Measurements from ENCODE around the gene ACRV1. TPM values are rescaled to one million over a fixed set of nuclear protein-coding genes. Genes with fewer than 3 reads are reported as not detected.

ACRV1 gene
- polyA plus RNA-seq, 1 donor (not counting 4 experiments of a cell fraction or from before 2014, with no cell fraction given) = not detected

- no peaks in the 10 kb centered on the region for H3K27me3 ChIP-seq (ENCODE audit: control insufficient read depth, extremely low read depth, insufficient read depth, low read length)
- H3K27ac ChIP-seq (ENCODE audit: control insufficient read depth, insufficient read depth, low read length) = no peak overlapping the region
- no peak for TF ChIP-seq EZH2 (IDR thresholded peaks at IDR 0.05; ENCODE audit: low read length)
- dilution Hi-C loops (cut with MboI; ENCODE audit: extremely low pct_ligation_motif_present, low sequenced_read_pairs) = no loop called here
- H3K9ac ChIP-seq (ENCODE audit: control insufficient read depth, extremely low read depth, insufficient read depth, low read length) = no peak overlapping the region
- no peaks in the 10 kb centered on the region for H3K9me3 ChIP-seq (ENCODE audit: control insufficient read depth, low read depth, low read length)
- H3K79me2 ChIP-seq (ENCODE audit: control insufficient read depth, insufficient read depth, low read length) = no peaks in the 10 kb centered on the region
- H3K4me2 ChIP-seq (ENCODE audit: control insufficient read depth, extremely low read depth, insufficient read depth, low read depth, low read length) = no peak overlapping the region
- H3K4me3 ChIP-seq (ENCODE audit: control insufficient read depth in 2 of 3, extremely low read depth in 1 of 3, insufficient read depth in 2 of 3, low read depth in 1 of 3, low read length in 3 of 3) = no peak overlapping the region
- peaks cover 6 to 14% of the 10 kb centered on the region in 2 experiments for H3K36me3 ChIP-seq (ENCODE audit: control insufficient read depth in 2 of 2, extremely low read depth in 1 of 2, insufficient read depth in 2 of 2, low read length in 2 of 2)
- no peaks in the 10 kb centered on the region for H3K9me1 ChIP-seq (ENCODE audit: control insufficient read depth, extremely low read depth, insufficient read depth, low read length)
- no peak overlapping the region for H2AFZ ChIP-seq (ENCODE audit: control insufficient read depth, low read length)
- no peaks in the 10 kb centered on the region for H4K20me1 ChIP-seq (ENCODE audit: control insufficient read depth, extremely low read depth, insufficient read depth, low read length)
- FAIRE-seq (no peak), DNase-seq (ENCODE audit: low read depth, low spot score) (no peak)
- H3K4me1 ChIP-seq (ENCODE audit: control insufficient read depth, extremely low read depth, insufficient read depth, low read length) = no peaks in the 10 kb centered on the region
Observed at GRCh38 chr11:125638315-125638714, 42.3 kb downstream of the ACRV1 start.

- H3K36me3 ChIP-seq (ENCODE audit: control insufficient read depth in 2 of 2, extremely low read depth in 1 of 2, insufficient read depth in 2 of 2, low read length in 2 of 2) = peaks cover 6 to 16% of the 10 kb centered on the region in 2 experiments
- no peak overlapping the region for H3K4me3 ChIP-seq (ENCODE audit: control insufficient read depth in 2 of 3, extremely low read depth in 1 of 3, insufficient read depth in 2 of 3, low read depth in 1 of 3, low read length in 3 of 3)
- TF ChIP-seq CTCF (optimal IDR thresholded peaks at IDR 0.05 in 1 of 3, IDR thresholded peaks at IDR 0.05 in 1 of 3, conservative IDR thresholded peaks at IDR 0.05 in 1 of 3; ENCODE audit: extremely low read depth in 1 of 3, insufficient read depth in 2 of 3, low read length in 3 of 3) = no peak
- no peak overlapping the region for H2AFZ ChIP-seq (ENCODE audit: control insufficient read depth, low read length)
- H3K27ac ChIP-seq (ENCODE audit: control insufficient read depth, insufficient read depth, low read length) = no peak overlapping the region
- no peaks in the 10 kb centered on the region for H3K4me1 ChIP-seq (ENCODE audit: control insufficient read depth, extremely low read depth, insufficient read depth, low read length)
- no peak for DNase-seq (ENCODE audit: low read depth, low spot score)
- no peaks in the 10 kb centered on the region for H3K9me1 ChIP-seq (ENCODE audit: control insufficient read depth, extremely low read depth, insufficient read depth, low read length)
- no peak for FAIRE-seq
- dilution Hi-C loops (cut with MboI; ENCODE audit: extremely low pct_ligation_motif_present, low sequenced_read_pairs) = no loop called here
- H3K9me3 ChIP-seq (ENCODE audit: control insufficient read depth, low read depth, low read length) = no peaks in the 10 kb centered on the region
- H3K27me3 ChIP-seq (ENCODE audit: control insufficient read depth, extremely low read depth, insufficient read depth, low read length) = no peaks in the 10 kb centered on the region
- H3K79me2 ChIP-seq (ENCODE audit: control insufficient read depth, insufficient read depth, low read length) = no peaks in the 10 kb centered on the region
- H3K4me2 ChIP-seq (ENCODE audit: control insufficient read depth, extremely low read depth, insufficient read depth, low read depth, low read length) = no peak overlapping the region
- H3K9ac ChIP-seq (ENCODE audit: control insufficient read depth, extremely low read depth, insufficient read depth, low read length) = no peak overlapping the region
- H4K20me1 ChIP-seq (ENCODE audit: control insufficient read depth, extremely low read depth, insufficient read depth, low read length) = no peaks in the 10 kb centered on the region
Observed at GRCh38 chr11:125637840-125638239, 42.8 kb downstream of the ACRV1 start.

DNA sequence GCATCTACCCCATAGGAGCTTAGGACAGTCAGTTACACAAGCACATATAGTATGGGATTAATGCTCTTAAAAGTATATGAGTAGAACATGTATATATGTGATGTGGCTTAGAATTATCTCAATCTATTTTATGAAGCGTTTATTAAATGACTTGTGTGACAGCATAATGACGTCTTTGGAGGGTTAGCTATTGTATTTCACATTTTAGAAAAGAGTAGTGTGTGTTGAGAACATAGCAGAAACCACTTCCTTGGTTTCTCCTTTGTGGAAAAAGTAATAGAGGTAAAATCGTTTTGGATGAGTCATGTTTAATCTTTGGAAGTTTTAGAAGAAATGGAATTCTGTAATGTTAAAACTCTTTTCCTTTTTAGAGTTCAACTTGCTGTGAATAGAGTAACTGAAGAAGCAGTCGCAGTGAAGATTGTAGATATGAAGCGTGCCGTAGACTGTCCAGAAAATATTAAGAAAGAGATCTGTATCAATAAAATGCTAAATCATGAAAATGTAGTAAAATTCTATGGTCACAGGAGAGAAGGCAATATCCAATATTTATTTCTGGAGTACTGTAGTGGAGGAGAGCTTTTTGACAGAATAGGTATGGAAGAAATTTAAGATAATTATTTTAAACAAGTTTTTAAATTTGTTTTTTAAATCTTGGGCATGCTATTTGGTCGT lies 53.3 kb downstream of the ACRV1 start:
- Histone ChIP-seq H4K20me1 (ENCODE audit: control insufficient read depth, extremely low read depth, insufficient read depth, low read length) (no peaks in the 10 kb centered on the region), H3K27me3 (ENCODE audit: control insufficient read depth, extremely low read depth, insufficient read depth, low read length) (no peaks in the 10 kb centered on the region), H3K36me3 (ENCODE audit: control insufficient read depth in 2 of 2, extremely low read depth in 1 of 2, insufficient read depth in 2 of 2, low read length in 2 of 2) (peaks cover 3 to 8% of the 10 kb centered on the region in 2 experiments), H3K4me2 (ENCODE audit: control insufficient read depth, extremely low read depth, insufficient read depth, low read depth, low read length) (peak overlapping the region; percentile 94), H3K4me1 (ENCODE audit: control insufficient read depth, extremely low read depth, insufficient read depth, low read length) (peaks cover 20% of the 10 kb centered on the region), H3K9me1 (ENCODE audit: control insufficient read depth, extremely low read depth, insufficient read depth, low read length) (no peaks in the 10 kb centered on the region), H3K9me3 (ENCODE audit: control insufficient read depth, low read depth, low read length) (no peaks in the 10 kb centered on the region), H3K4me3 (ENCODE audit: control insufficient read depth in 2 of 3, extremely low read depth in 1 of 3, insufficient read depth in 2 of 3, low read depth in 1 of 3, low read length in 3 of 3) (peak overlapping the region; percentile 64 to 77 (median 69)), H3K27ac (ENCODE audit: control insufficient read depth, insufficient read depth, low read length) (peak overlapping the region; percentile 75), H2AFZ (ENCODE audit: control insufficient read depth, low read length) (peak overlapping the region; percentile 35), H3K79me2 (ENCODE audit: control insufficient read depth, insufficient read depth, low read length) (peaks cover 8% of the 10 kb centered on the region), H3K9ac (ENCODE audit: control insufficient read depth, extremely low read depth, insufficient read depth, low read length) (peak overlapping the region; percentile 77)
- DNase-seq (ENCODE audit: low read depth, low spot score) (no peak), FAIRE-seq (no peak)
- dilution Hi-C loops (cut with MboI; ENCODE audit: extremely low pct_ligation_motif_present, low sequenced_read_pairs) = no loop called here
- TF ChIP-seq CTCF (optimal IDR thresholded peaks at IDR 0.05 in 1 of 3, IDR thresholded peaks at IDR 0.05 in 1 of 3, conservative IDR thresholded peaks at IDR 0.05 in 1 of 3; ENCODE audit: extremely low read depth in 1 of 3, insufficient read depth in 2 of 3, low read length in 3 of 3) (no peak), EZH2 (IDR thresholded peaks at IDR 0.05; ENCODE audit: low read length) (no peak)

All from keratinocyte (primary cell).